GM19351 (cell line): ENCODE measurements around the gene MBNL1.

Experiments
- ATAC-seq: cut with Tn5 transposase; IDR thresholded peaks from one replicate; pipeline ENCODE4 v1.9.1; 2021; ENCODE audit warnings: mild to moderate bottlenecking, moderate library complexity; ENCODE audit not compliant: unreplicated experiment

The MBNL1 gene

DNA sequence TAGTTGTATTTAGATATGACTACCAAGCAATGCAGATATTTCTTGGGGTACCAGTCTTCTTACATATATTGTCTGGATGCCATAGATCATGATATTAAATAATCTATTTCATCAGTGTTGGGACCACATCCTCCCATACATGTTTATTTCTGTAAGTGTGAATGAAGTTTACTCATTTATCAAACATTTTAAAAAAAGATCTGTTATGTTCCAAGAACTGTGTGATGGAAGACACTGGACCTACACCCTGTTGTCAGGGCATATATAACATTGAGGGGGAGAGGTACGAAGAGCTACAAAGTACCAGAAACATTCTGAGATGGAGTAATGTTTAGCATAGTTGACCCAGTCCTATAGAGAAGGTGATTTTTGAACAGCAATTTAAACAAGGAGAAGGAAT lies 26.6 kb downstream of the MBNL1 start:
- no peak for ATAC-seq

DNA sequence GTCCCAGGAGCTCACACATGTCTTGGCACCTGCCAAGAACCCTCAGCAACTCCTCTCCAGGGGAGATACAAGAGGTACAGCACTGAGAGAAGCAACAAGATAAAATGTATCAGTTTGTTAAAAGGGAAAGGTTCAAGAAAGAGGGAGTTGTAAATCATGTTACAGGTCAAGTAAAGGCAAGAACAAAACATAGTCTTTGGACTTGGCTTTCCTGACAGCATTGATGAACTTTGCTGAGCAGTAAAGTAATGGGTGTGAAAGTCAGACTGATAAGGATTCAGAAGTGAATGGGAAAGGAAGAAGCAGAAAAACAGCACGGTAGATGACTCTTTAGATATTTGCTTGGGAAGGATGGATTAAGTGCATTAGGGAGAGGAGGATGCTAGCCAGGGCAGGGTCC lies 27.1 kb downstream of the MBNL1 start:
- no peak for ATAC-seq

DNA sequence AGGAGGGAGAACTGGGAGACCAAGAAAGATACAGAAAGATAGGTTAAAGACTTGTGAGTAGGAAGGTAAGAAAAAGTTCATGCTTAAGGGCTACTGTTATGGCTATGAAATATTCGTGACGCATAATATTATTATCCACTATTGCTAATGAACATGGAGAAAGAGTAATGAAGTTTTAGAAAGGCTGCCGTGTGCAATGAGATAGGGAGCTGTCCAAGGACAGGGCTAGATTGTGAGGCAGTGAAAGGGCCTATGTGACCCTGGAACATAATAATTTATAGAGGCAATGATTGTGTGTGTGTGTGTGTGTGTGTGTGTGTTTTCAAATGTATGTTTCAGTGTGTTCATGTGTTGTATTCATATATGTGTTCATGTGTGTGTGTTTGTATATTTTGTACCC lies 27.7 kb downstream of the MBNL1 start:
- ATAC-seq: no peak

DNA sequence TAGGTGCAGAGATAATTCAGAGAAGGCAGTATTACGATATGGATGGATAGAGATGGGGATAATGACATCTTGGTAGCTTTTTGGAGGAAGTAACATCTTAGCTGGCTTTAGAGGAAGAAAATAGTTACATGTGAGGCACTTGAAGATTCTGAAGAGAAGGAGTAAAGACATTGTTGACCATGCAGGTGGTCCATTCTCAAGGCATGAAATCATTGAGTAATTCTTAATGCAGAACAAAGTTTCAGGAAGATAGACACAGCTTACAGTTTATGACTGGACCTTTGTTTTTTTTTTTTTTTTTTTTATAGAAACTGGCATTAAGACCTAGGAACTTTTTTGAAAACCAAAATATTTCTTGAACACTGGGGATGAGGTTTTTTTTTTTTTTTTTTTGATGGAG lies 28.2 kb downstream of the MBNL1 start:
- no peak for ATAC-seq

DNA sequence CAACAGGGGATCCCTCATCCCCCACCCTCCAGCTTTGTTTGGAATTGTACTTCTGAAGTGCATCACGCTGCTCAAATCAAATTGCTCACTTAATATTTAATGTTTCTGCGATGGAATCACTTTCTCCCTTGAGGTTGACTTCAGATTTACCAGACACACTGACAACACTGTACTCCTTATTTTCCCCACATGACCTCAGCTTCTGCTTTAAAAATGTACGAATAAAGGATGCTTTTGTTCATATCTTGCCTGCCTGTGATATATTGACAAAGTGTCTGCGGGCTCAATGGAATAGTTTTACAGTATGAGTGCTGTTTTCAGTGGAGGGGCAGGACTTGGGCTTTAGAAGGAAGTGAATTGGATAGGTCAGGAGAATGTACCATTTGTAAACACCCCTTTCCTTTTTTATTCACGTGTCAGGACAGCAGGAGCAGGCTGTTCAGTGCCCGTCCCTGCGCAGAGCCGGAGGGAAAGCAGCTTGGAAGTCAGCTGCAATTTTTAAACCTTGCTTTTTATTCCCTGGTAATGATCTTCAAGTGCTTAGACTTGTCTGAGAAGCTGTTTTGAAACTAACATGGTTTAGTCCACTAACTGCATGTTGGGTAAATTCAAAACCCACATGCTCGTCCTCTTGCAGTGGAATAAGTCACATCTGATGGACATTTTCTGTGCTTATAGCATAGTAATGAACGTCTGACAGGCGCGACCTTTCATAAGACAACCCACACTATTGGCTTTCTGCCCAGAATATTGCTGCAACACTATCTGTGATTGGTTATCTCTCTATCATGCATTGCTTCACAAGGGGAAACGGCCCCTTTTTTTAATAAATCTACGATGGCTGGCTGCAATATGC lies 29.9 kb downstream of the MBNL1 start:
- peak; percentile 65 for ATAC-seq

DNA sequence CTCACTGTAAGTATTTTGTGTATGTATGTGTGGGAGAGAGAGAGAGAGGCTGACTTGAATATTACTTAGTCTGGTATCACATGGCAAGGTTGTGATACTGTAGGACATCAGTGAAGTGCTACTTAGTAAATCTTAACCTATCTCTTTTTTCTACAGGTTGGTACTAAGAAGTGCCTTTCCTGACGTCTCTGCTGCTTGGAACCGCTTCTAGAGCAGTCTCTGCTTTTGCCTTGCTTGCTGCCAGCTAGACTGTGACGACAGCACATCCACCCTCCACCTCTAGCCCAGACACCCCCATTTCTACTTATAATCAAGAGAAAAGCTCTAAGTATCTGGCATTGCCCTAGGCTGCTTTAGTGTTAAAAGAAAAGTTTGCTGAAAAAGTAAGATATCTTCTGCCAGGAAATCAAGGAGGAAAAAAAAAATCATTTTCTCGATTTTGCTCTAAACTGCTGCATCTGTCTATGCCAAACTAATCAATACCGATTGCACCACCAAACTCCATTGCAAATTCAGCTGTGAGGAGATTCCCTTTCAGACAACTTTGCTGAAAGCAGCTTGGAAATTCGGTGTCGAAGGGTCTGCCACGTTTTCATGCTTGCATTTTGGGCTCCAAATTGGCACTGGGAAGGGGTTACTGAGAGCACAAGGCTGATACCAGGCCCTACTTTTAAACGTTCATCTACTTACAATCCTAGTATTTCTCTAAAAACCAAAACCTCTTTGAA lies 30.7 kb downstream of the MBNL1 start:
- ATAC-seq: no peak

DNA sequence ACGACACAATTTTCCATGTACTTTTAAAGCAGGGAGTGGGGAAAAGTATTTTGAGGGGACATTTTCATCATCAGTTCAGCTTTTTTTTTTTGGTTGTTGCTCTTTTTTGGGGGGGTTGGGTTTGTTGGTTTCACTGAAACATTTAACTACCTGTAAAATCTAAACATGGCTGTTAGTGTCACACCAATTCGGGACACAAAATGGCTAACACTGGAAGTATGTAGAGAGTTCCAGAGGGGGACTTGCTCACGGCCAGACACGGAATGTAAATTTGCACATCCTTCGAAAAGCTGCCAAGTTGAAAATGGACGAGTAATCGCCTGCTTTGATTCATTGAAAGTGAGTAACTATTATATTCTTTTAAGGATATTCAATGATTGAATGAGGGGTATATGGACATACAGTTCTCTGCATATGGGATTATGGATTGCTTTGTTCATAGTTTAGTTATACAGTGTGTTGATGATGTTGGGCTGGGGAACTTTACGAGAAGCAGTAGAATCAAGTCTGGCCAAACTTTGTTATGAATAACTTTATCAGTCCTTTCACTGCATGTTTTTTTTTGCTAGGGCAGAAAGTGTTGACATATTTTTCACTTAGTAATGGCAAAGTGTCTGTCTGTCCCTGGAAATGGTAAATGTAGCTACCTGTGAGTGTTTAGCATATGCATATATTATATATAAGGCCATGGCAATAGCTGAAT lies 31.5 kb downstream of the MBNL1 start:
- ATAC-seq: no peak

DNA sequence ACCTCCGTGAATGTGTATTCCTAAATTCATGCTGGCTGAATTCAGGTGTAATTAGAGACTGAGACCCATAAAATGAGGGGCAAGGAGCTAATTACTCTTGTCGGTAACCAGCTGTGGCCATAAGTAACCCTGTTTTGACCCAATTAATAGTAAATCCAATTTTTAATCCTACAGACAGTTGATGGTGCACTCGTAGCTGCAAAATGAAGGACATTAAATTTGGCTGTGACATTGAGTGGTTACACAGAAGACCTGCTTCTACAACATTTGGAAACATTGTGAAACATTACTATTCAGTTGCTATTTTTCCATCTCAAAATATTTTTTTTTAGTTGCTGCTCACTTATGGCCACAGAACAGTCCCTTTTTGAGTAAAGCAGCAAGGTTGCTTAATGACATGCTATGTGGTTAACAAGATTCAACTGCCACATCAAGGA lies 33.0 kb downstream of the MBNL1 start:
- ATAC-seq: peak; percentile 35

DNA sequence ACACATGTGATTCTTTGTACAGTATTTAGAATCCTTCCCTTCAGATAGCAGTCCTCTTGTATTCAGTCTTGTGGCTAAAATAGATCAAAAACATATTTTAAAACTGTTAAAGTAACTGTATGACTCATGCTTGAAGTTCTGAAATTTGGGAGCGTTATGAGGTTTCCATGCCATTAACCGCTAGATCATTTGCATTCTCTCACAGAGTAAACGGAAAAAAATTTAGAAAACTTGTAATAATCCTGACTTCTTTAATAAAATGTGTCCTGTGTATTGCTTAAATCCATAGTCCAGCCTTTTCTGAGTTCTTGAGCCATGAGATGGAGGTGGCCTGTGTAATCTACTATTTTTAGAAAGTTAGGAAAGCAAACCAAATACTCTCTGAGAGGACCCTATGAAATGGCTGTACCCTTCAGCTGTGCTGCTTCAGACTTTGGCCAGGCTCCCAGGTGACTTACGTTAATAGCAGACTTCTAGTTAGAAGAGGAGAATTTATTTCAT lies 33.8 kb downstream of the MBNL1 start:
- ATAC-seq: peak; percentile 69

DNA sequence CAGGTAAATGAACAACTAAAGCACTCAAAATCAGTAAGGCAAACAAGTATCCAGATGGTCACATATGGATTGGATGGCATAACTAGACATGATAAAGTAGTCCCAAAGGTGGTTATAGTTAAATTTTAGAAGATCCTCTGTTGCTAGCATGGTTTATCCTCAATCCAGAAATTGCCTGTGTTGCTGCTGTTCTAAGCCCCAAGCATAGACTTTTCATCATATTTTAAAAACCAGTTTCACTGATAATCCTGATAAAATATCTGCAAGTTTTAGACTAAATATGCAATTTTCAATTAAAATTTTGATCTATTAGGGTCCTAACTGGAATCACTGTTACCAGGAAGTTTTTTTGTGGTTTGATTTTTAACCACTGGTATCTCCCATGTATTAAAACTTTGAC lies 35.4 kb downstream of the MBNL1 start:
- ATAC-seq: no peak

DNA sequence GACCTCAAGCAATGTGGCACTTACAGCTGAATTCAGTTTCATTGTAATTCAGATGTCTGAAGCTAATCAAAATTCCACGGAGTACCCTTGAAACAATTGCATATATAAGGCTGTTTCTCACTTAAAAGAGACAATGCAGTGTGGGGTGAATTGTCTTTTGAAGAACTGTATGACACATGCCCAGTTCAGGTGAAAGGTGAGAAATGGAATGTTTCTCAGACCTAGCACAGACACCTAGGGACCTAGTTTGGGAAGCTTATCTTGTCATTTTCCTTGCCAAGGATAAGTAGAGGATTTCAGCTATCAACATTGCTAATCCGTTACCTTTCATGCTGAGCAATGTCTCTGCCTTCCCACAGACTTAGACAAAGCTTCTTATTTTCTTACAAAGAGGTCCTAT lies 36.3 kb downstream of the MBNL1 start:
- ATAC-seq: no peak

DNA sequence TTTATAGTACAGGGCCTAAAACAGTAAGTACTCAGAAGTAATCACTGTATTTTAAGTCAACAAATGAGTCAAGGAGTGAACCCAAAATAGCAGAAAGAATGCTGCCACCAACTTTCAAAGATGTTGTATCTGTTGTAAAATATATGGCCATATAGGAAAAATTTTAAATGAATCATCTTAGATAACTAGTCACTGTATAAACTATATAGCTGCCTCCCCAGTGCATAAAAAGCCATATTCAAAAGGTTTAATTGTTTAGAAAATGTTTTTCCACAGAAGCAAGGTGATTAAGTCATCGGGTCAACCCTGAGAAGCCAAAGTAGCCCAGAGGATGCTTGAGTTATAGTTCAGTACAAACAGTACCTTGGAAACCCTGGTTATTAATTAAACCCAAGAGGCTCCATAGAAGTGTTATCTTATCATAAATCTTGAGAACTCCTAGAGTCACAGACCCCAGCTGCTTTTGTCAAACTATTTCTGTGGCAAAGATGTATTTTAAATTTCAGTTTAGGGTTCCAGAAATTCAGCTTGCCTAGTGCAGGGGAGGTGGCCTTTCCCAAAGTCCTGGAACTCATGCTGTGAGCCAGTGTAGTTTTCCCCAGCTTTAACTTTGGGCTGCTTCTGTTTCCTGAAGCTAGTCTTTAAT lies 39.2 kb downstream of the MBNL1 start:
- ATAC-seq: no peak

DNA sequence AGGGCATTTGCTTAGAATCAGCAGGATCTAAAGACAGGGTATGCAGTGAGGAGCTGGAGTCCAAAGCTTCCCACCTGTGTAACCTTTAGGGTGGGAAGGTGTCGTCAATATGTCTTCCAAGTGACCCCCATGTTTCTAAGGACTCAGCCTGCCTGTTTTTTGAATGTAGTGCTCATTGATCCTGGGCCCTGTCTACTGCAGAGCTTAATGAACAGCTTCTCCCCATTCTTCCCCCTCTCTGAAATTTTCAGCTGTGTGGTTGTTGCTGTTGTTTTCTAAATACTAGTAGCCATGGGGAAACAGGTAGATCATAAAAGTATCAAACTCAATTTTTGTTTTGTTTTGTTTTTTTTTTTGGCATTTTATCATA lies 39.7 kb downstream of the MBNL1 start:
- no peak for ATAC-seq

DNA sequence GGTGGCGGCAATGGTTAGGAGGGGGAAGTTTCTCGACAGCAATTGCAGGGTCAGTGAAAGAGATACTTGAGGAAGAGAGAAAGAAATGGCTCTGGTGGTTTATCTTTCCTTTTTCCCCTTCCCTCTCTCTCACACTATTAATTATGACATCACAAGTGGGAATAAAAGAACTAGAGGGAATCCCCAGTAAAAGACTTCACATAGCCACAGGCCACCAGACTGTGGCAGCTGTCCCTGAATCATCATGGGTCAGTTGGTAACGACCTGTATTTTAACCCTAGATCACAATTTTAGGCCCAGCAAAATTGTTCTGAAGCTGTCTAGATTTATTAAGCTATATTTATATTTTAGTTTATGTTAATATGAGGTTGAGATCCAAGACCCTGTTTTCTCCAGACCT lies 40.3 kb downstream of the MBNL1 start:
- ATAC-seq: no peak

DNA sequence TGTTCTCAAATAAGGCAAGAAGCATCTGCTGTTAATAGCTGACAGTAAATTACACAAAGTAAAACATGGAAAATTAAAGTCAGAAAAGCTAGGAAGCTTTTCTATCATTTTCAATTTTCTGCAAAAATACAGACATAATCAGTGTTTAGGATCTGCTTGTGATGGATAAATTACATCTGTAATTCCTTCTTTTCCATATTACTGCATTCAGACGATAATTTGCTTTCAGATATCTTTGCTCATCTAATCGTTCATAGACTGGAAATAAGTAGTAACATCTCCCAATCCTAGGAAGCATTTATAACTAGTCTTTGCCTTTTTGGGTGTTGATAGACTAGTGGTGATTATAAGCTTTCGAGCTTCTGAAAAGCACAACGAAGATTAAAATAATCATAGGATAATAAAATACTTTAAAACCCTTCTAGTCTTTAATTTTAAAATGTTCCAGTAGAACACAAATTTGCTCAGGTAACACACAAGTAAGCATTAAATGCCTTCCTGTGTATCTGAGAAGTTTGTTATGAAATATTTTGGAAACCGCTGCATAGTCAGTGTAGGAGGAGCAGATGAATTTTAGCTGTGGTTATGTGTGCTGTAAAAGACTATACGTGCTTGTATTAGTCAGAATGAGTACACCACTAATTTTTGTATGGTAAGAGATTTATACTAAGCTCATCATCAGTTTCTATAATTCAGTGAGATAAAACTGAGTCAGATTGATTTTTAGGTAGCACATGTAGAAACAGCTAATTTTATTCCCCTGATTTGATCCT lies 41.0 kb downstream of the MBNL1 start:
- ATAC-seq: no peak

DNA sequence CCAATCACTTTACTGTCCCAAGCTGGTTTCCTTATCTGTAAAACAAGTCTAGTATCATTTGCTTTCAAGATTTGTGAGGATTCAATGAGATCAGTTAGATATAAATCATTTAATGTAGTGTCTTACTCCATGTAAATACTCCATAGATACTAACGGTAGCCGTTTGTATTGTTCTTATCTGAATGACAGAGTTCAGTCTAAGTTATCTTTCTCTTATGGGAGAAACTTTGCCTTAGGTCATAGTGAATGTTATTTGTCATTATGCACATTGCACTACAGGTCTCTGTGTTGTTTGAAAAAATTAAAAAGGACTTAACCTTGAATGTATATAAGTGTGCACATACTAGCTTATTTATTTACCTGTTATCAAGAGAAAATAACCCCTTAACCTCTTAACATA lies 44.7 kb downstream of the MBNL1 start:
- no peak for ATAC-seq

DNA sequence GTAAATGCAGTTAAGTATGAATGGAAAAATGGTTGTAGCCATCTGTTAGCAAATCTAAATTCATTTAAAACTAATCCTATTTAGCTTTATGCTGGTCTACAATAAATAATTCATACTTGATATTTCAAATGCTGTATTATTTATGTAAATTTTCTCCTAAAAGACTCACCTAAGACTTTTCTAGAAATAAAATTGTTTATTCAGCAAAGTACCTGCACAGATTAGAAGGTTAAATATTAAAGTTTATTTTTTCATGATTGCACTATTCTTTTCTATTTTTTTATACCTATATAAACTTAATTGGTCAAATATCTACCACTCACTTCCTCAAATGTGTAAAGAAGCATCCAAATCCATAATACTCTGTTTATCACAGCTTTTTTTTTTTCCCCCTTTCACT lies 45.2 kb downstream of the MBNL1 start:
- ATAC-seq: no peak

DNA sequence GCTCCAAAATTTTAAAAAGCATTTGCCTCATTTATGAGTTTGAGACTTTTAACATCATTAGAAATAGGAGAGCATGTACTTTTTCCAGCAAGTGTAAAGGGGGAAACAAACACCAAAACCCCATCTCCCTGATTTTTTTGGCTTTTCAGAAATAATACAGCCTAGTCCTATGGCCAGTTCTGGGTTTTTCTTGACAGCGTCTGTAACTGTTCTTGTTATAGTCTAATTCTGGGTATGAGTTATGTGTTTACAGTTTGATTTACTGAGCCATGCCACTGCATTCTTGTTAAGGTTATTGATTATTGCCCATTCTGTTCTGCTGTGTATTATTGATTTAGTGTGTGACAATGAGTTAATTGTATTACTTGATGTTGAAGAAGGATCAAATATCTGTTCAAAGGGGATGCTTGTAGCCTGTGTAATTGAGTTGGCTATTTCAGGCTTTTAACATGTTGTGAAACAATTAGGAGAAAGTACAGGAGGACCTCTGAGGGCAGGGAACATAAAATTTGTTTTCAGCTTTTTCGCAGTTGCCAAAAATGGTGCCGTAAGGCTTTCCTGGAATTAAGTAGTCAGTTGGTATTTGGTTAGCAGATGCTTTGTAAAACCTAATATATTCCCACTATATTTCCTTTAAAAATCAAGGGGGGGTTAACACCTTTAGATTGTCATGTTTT lies 46.1 kb downstream of the MBNL1 start:
- ATAC-seq: no peak

DNA sequence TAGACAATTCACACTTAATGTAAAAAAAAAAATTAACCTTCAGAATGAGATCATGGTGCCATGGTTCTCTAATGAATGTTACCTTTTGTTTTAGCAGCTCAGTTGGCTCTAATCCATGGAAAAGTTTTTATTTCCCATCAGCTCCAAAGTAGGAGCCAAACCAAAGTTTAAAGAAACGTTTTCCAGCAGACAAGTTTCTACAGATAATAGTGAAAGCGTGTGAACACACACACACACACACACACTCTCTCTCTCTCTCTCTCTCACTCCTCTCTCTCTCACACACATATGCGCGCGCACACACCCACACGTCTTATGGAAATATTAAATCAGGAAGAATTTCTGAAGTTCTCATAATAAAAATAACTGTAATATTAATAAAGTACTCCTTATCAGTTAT lies 46.9 kb downstream of the MBNL1 start:
- no peak for ATAC-seq

DNA sequence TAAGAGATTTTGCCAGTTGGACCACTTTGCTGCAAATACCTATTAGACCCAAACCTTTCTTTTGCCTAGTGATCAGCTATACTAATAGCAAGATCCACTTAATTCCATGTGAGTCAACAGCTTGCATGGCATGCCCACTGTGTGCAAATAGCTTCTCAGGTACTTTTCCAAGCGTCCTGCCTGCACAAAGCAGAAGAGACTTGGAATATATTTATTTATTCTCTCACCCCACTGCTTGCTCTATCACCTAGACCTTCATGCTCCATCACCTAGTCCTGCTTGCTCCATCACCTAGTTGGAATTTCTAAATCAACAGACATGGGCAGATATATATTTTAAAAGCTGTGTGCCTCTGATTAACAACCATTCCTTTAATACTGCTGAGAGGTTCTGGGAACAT lies 47.6 kb downstream of the MBNL1 start:
- ATAC-seq: no peak
